IPS-20b (cell line): Measurements from ENCODE around the gene MS4A13.
"Not testable (repeated sequence)": the region's sequence is repeated elsewhere in the genome, so short reads cannot be mapped to it uniquely, and the experiment has no call there.

Source experiments
- H3K27ac ChIP-seq: one replicate; pipeline ENCODE4 v1.5.1; 2013; ENCODE audit warnings: low read length
- H3K27me3 ChIP-seq: 2 replicates; pipeline ENCODE4 v1.6.1; 2013; ENCODE audit warnings: mild to moderate bottlenecking, low read length, inconsistent platforms; ENCODE audit not compliant: insufficient read depth
- H3K36me3 ChIP-seq: 2 replicates; pipeline ENCODE4 v1.6.1; 2013; ENCODE audit warnings: low read depth, mild to moderate bottlenecking, inconsistent platforms, low read length, moderate library complexity; ENCODE audit not compliant: insufficient read depth
- H3K4me1 ChIP-seq: 2 replicates; pipeline ENCODE4 v1.6.1; 2013; ENCODE audit warnings: mild to moderate bottlenecking, control low read depth, inconsistent platforms, low read length, moderate library complexity; ENCODE audit not compliant: insufficient read depth
- H3K4me3 ChIP-seq: 2 replicates; pipeline ENCODE4 v1.5.1; 2013; ENCODE audit warnings: mild to moderate bottlenecking, low read length, inconsistent platforms
- H3K9ac ChIP-seq: 2 replicates; pipeline ENCODE4 v1.6.1; 2013; ENCODE audit warnings: low read depth, mild to moderate bottlenecking, inconsistent platforms, low read length, moderate library complexity
- H3K9me3 ChIP-seq: 2 replicates; pipeline ENCODE4 v1.6.1; 2013; ENCODE audit warnings: mild to moderate bottlenecking, low read depth, low read length, inconsistent platforms; ENCODE audit not compliant: insufficient read depth

The MS4A13 gene

GRCh38 chr11:60538627-60539026 lies 23.4 kb downstream of the MS4A13 start:
- not testable (repeated sequence) for H3K36me3 ChIP-seq, H3K27me3 ChIP-seq, H3K9me3 ChIP-seq, H3K4me3 ChIP-seq, H3K4me1 ChIP-seq, H3K27ac ChIP-seq, H3K9ac ChIP-seq

DNA sequence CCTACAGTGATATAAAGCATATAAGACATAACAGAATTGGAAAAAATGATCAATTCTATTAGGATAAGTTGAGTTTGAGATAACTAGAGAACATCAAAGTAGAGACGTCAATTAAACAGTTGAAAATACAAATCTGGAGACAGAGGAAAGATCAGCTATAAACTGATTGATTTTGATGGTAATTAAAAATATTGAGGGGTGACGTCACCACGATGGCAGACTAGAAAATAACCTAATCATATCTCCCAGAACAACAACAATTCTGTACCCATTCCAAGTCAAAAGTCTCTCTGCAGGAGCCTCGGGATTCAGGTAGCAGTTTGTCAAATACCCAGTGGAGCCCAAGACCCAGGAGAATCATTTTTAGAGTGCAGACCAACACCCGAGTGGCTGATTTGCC lies 28.9 kb downstream of the MS4A13 start:
- no peak overlapping the region for H3K9ac ChIP-seq
- no peaks in the 10 kb centered on the region for H3K27me3 ChIP-seq
- H3K4me3 ChIP-seq = no peak overlapping the region
- no peaks in the 10 kb centered on the region for H3K4me1 ChIP-seq
- H3K36me3 ChIP-seq = no peaks in the 10 kb centered on the region
- H3K9me3 ChIP-seq = no peaks in the 10 kb centered on the region
- H3K27ac ChIP-seq = no peak overlapping the region

- Histone ChIP-seq H3K4me3 (no peak overlapping the region), H3K27ac (no peak overlapping the region), H3K36me3 (no peaks in the 10 kb centered on the region), H3K9ac (no peak overlapping the region), H3K27me3 (no peaks in the 10 kb centered on the region), H3K9me3 (peaks cover 16% of the 10 kb centered on the region), H3K4me1 (no peaks in the 10 kb centered on the region)
Observed at GRCh38 chr11:60561254-60561653, 46.1 kb downstream of the MS4A13 start.

GRCh38 chr11:60563553-60564235 lies 48.5 kb downstream of the MS4A13 start:
- Histone ChIP-seq H3K27ac (no peak overlapping the region), H3K9ac (no peak overlapping the region), H3K9me3 (peaks cover 12% of the 10 kb centered on the region; the same call in 1 of the 2 replicates), H3K36me3 (no peaks in the 10 kb centered on the region), H3K4me3 (no peak overlapping the region), H3K27me3 (no peaks in the 10 kb centered on the region), H3K4me1 (no peaks in the 10 kb centered on the region)

DNA sequence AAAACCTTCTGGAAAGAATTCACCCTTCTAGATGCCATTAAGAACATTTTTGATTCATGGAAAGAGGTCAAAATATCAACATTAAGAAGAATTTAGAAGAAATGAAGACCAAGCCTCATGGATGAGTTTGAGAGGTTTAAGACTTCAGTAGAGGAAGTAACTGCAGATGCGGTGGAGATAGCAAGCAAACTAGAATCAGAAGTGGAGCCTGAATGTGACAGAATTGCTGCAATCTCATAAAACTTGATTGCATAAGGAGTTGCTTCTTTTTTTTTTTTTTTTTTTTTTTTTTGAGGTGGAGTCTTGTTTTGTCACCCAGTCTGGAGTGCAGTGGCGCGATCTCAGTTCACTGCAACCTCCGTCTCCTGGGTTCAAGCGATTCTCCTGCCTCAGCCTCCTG lies 51.6 kb downstream of the MS4A13 start:
- Histone ChIP-seq H3K4me1 (no peaks in the 10 kb centered on the region), H3K9me3 (peaks cover 7% of the 10 kb centered on the region; the same call in 1 of the 2 replicates), H3K27me3 (no peaks in the 10 kb centered on the region), H3K4me3 (no peak overlapping the region), H3K27ac (no peak overlapping the region), H3K36me3 (no peaks in the 10 kb centered on the region), H3K9ac (no peak overlapping the region)

DNA sequence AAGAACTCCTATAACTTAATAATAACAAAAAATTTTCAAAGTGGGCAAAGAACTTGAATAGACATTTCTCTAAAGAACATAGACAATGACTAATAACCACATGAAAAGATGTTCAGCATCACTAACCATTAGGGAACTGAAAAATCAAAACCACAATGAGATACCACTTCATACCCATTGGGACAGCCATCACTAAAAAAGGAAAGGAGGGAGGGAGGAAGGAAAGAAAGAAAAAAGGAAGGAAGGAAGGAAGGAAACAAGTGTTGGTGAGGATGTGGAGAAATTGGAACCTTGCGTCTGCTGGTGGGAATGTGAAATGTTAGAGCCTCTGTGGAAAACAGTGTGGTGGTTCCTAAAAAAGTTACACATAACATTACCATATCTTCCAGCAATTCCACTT lies 55.8 kb downstream of the MS4A13 start:
- Histone ChIP-seq H3K27ac (no peak overlapping the region), H3K27me3 (no peaks in the 10 kb centered on the region), H3K9me3 (no peaks in the 10 kb centered on the region), H3K9ac (no peak overlapping the region), H3K4me3 (no peak overlapping the region), H3K36me3 (no peaks in the 10 kb centered on the region), H3K4me1 (no peaks in the 10 kb centered on the region)

GRCh38 chr11:60589611-60590010 lies 74.4 kb downstream of the MS4A13 start:
- H3K9me3 ChIP-seq = no peaks in the 10 kb centered on the region
- no peak overlapping the region for H3K9ac ChIP-seq
- H3K4me1 ChIP-seq = no peaks in the 10 kb centered on the region
- H3K27me3 ChIP-seq = no peaks in the 10 kb centered on the region
- no peaks in the 10 kb centered on the region for H3K36me3 ChIP-seq
- no peak overlapping the region for H3K4me3 ChIP-seq
- H3K27ac ChIP-seq = no peak overlapping the region
